Testis (tissue), 3 donors: ENCODE data around the gene PMS2. TPM values are rescaled to one million over a fixed set of nuclear protein-coding genes. Genes with fewer than 3 reads are reported as not detected.
"Not testable (repeated sequence)": the region's sequence is repeated elsewhere in the genome, so short reads cannot be mapped to it uniquely, and the experiment has no call there.

ENCODE experiments used
- DNase-seq: peaks from one replicate; pipeline ENCODE4 v3.0.0-alpha.2; 2019
- H3K27ac ChIP-seq, 2 donors: fragments of 200-600 bp; sonication (generic); one replicate each; pipeline ENCODE4 v1.5.1; 2019
- H3K27me3 ChIP-seq: fragments of 200-600 bp; sonication (generic); one replicate; pipeline ENCODE4 v1.5.1; 2019
- H3K36me3 ChIP-seq: fragments of 200-600 bp; sonication (generic); one replicate; pipeline ENCODE4 v1.5.1; 2017; ENCODE audit warnings: low read depth; ENCODE audit errors: missing control alignments
- H3K4me1 ChIP-seq: fragments of 200-600 bp; sonication (generic); one replicate; pipeline ENCODE4 v1.5.1; 2019
- H3K4me3 ChIP-seq, 2 donors: fragments of 200-600 bp; sonication (generic); one replicate each; pipeline ENCODE4 v1.5.1; 2017 to 2019
- H3K9me3 ChIP-seq: fragments of 200-600 bp; sonication (generic); one replicate; pipeline ENCODE4 v1.5.1; 2017
- CTCF ChIP-seq, 3 experiments: fragments of 450-650 bp in 2 of 3; fragments of 200-600 bp in 1 of 3; sonication (generic) in 1 of 3; IDR thresholded peaks; one replicate each; pipeline ENCODE4 v1.5.1; 2016 to 2019; ENCODE audit warnings: antibody characterized with exemption in 3 of 3, mild to moderate bottlenecking in 2 of 3, moderate library complexity in 1 of 3
- POLR2A ChIP-seq: fragments of 450-650 bp; IDR thresholded peaks from one replicate; pipeline ENCODE4 v1.6.1; 2017; ENCODE audit warnings: antibody characterized with exemption, mild to moderate bottlenecking, moderate library complexity
- WGBS, 2 donors: methylation state at CpG; one replicate each; pipeline ENCODE4 v1.1.5; 2018; 5-methylcytosine and 5-hydroxymethylcytosine counted together
- intact Hi-C: fragments of 100-400 bp; cut with DNase I; formaldehyde crosslinking; loops from one replicate; pipeline ENCODE4 v1.15.1; 2023; ENCODE audit warnings: low total_unique reads
- polyA plus RNA-seq: library from polyadenylated mRNA; stranded (reverse); fragments of 350-450 nt; fragmentation: Illumina TruSeq; extraction: RNeasy Lipid Tissue Mini Kit (QIAGEN cat#74804); gene quantifications from one replicate; pipeline ENCODE4 v1.2.3, GENCODE V29; 2014; ENCODE audit warnings: low read depth, low replicate concordance; ENCODE audit not compliant: insufficient read depth
- total RNA-seq, 2 donors: library from RNA; depleted of rRNA; stranded (reverse); fragments of >200 nt; gene quantifications; one replicate each; pipeline ENCODE4 v1.2.3, GENCODE V29; 2016

Gene PMS2
- total and polyA plus RNA-seq, 3 donors from 2014 or later = 9.2 to 13.3 (median 9.9) TPM

GRCh38 chr7:6016653-6016966 is 7.8 kb upstream of the PMS2 start:
- no peak overlapping the region for H3K4me3 ChIP-seq
- 91 to 94% methylated on average over 8 of the region's 8 CpGs for WGBS, 2 donors
- no peak for DNase-seq
- H3K36me3 ChIP-seq = no peaks in the 10 kb centered on the region
- no peaks in the 10 kb centered on the region for H3K9me3 ChIP-seq
- TF ChIP-seq POLR2A (no peak), CTCF (IDR thresholded peaks at IDR 0.05) (no peak)
- no peaks in the 10 kb centered on the region for H3K27me3 ChIP-seq
- H3K4me1 ChIP-seq = peaks cover 7% of the 10 kb centered on the region
- no peak overlapping the region for H3K27ac ChIP-seq
- intact Hi-C loops = no loop called here

GRCh38 chr7:6015917-6016652 is 7.2 kb upstream of the PMS2 start:
- WGBS, 2 donors = 68 to 74% methylated on average over 8 of the region's 8 CpGs
- DNase-seq = peak; percentile 86
- Histone ChIP-seq H3K27ac (peak overlapping the region in 1 of 2 donors; percentile 38), H3K4me1 (peaks cover 7% of the 10 kb centered on the region), H3K4me3 (no peak overlapping the region), H3K9me3 (no peaks in the 10 kb centered on the region), H3K36me3 (no peaks in the 10 kb centered on the region), H3K27me3 (no peaks in the 10 kb centered on the region)
- TF ChIP-seq POLR2A (no peak), CTCF (IDR thresholded peaks at IDR 0.05) (no peak)
- intact Hi-C loops = no loop called here

- peaks cover 16% of the 10 kb centered on the region for H3K4me1 ChIP-seq
- intact Hi-C loops = no loop called here
- H3K4me3 ChIP-seq = no peak overlapping the region
- H3K9me3 ChIP-seq = no peaks in the 10 kb centered on the region
- no peaks in the 10 kb centered on the region for H3K27me3 ChIP-seq
- DNase-seq = no peak
- no peaks in the 10 kb centered on the region for H3K36me3 ChIP-seq
- H3K27ac ChIP-seq = no peak overlapping the region
- TF ChIP-seq POLR2A (no peak), CTCF (IDR thresholded peaks at IDR 0.05) (no peak)
- 88 to 89% methylated on average over 14 of the region's 14 CpGs for WGBS, 2 donors
Measured at GRCh38 chr7:6012355-6013104, 3.7 kb upstream of the PMS2 start.

GRCh38 chr7:6011541-6011940 is 2.7 kb upstream of the PMS2 start:
- no peak for DNase-seq
- no peaks in the 10 kb centered on the region for H3K36me3 ChIP-seq
- 73 to 93% methylated on average over 2 of the region's 2 CpGs for whole genome bisulfite sequencing, 2 donors
- peaks cover 16% of the 10 kb centered on the region for H3K4me1 ChIP-seq
- H3K4me3 ChIP-seq = no peak overlapping the region
- no peaks in the 10 kb centered on the region for H3K9me3 ChIP-seq
- intact Hi-C loops = no loop called here
- H3K27me3 ChIP-seq = no peaks in the 10 kb centered on the region
- TF ChIP-seq POLR2A = no peak
- no peak for TF ChIP-seq CTCF (IDR thresholded peaks at IDR 0.05)
- no peak overlapping the region for H3K27ac ChIP-seq

GRCh38 chr7:6010370-6010769 is 1.5 kb upstream of the PMS2 start:
- H3K4me3 ChIP-seq, H3K36me3 ChIP-seq, H3K9me3 ChIP-seq, intact Hi-C loops, DNase-seq, H3K27me3 ChIP-seq: not testable (repeated sequence)
- 85 to 93% methylated on average over 8 of the region's 8 CpGs for WGBS, 2 donors
- Histone ChIP-seq H3K4me1 (peaks cover 10% of the 10 kb centered on the region), H3K27ac (peak overlapping the region in 1 of 2 donors; percentile 92)

GRCh38 chr7:6007835-6008590 is 836 bp downstream of the PMS2 start:
- H3K4me1 ChIP-seq, H3K36me3 ChIP-seq, DNase-seq, H3K27me3 ChIP-seq, H3K9me3 ChIP-seq, intact Hi-C loops: not testable (repeated sequence)
- WGBS, 2 donors = 32 to 44% methylated on average over 27 of the region's 27 CpGs
- Histone ChIP-seq H3K4me3 (peak overlapping the region; percentile 66 to 72), H3K27ac (peak overlapping the region; percentile 87 to 92)
